ENCODE results near the gene PGLYRP2.

DNA sequence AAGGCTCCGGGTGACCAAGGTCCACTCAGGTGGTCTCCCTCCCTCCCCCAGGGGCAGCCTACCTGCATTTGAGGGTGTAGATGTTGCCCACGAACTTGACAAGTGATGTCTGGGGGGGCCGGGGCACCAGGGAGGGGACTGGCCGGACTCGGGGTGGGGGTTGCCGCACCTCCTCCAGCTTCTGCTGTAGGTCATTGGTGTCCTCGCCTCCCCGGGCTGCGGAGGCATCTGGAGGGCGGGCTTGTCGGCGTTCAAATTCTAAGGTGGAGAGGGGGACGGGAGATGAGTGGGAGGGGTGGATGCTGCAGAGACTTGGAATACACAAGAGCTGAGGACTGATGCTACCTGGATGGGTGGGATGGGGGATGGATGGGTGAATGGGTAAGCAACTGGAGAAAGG lies 55.2 kb downstream of the PGLYRP2 start:
- TF ChIP-seq POLR2A (IDR thresholded peaks at IDR 0.05; ENCODE audit: low read depth, low read length) (no peak), POLR2AphosphoS5 (IDR thresholded peaks at IDR 0.05; ENCODE audit: low read depth, low read length) (0 out of 2 replicates have a peak, but pooled peaks have one; percentile 9), TAF1 (IDR thresholded peaks at IDR 0.05; ENCODE audit: borderline replicate concordance, low read depth, low read length) (no peak)
